ENCODE data around the gene SLC25A33. TPM values are rescaled to one million over a fixed set of nuclear protein-coding genes. Genes with fewer than 3 reads are reported as not detected.
"Not testable (repeated sequence)": the region's sequence is repeated elsewhere in the genome, so short reads cannot be mapped to it uniquely, and the experiment has no call there.

The SLC25A33 gene
- total RNA-seq, 2 donors from 2014 or later: 9.6 to 13.6 TPM

GRCh38 chr1:9558271-9558945, 19.1 kb downstream of the SLC25A33 start:
- peaks cover 62% of the 10 kb centered on the region for H3K36me3 ChIP-seq (ENCODE audit: control insufficient read depth, insufficient read depth, low read length)
- Mint-ChIP-seq H3K4me1 (peaks cover 12% of the 10 kb centered on the region), H3K27ac (no peak overlapping the region), H3K9me3 (no peaks in the 10 kb centered on the region), H3K4me3 (no peak overlapping the region), H3K36me3 (ENCODE audit: low read depth) (peaks cover 55% of the 10 kb centered on the region), H3K27me3 (ENCODE audit: insufficient read depth) (no peaks in the 10 kb centered on the region)
- H3K4me3 ChIP-seq (ENCODE audit: low read length): no peak overlapping the region
- 80 to 89% methylated on average over 6 of the region's 6 CpGs for WGBS, 2 experiments (ENCODE audit: insufficient coverage in 1 of 2, insufficient read length in 1 of 2)
- no peak for DNase-seq
- H3K27me3 ChIP-seq (ENCODE audit: control insufficient read depth, insufficient read depth, low read length, poor library complexity, severe bottlenecking): no peaks in the 10 kb centered on the region
- H3K9me3 ChIP-seq (ENCODE audit: control insufficient read depth, low read length): peaks cover 3% of the 10 kb centered on the region
- no peaks in the 10 kb centered on the region for H3K4me1 ChIP-seq (ENCODE audit: control insufficient read depth, insufficient read depth, low read length)
- no peak overlapping the region for H3K27ac ChIP-seq (ENCODE audit: low read depth, low read length)
- TF ChIP-seq, protein P1, sequence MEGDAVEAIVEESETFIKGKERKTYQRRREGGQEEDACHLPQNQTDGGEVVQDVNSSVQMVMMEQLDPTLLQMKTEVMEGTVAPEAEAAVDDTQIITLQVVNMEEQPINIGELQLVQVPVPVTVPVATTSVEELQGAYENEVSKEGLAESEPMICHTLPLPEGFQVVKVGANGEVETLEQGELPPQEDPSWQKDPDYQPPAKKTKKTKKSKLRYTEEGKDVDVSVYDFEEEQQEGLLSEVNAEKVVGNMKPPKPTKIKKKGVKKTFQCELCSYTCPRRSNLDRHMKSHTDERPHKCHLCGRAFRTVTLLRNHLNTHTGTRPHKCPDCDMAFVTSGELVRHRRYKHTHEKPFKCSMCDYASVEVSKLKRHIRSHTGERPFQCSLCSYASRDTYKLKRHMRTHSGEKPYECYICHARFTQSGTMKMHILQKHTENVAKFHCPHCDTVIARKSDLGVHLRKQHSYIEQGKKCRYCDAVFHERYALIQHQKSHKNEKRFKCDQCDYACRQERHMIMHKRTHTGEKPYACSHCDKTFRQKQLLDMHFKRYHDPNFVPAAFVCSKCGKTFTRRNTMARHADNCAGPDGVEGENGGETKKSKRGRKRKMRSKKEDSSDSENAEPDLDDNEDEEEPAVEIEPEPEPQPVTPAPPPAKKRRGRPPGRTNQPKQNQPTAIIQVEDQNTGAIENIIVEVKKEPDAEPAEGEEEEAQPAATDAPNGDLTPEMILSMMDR (conservative IDR thresholded peaks at IDR 0.05): no peak
- H3K9ac ChIP-seq (ENCODE audit: extremely low read depth, low read length, poor library complexity, severe bottlenecking): no peak overlapping the region

DNA sequence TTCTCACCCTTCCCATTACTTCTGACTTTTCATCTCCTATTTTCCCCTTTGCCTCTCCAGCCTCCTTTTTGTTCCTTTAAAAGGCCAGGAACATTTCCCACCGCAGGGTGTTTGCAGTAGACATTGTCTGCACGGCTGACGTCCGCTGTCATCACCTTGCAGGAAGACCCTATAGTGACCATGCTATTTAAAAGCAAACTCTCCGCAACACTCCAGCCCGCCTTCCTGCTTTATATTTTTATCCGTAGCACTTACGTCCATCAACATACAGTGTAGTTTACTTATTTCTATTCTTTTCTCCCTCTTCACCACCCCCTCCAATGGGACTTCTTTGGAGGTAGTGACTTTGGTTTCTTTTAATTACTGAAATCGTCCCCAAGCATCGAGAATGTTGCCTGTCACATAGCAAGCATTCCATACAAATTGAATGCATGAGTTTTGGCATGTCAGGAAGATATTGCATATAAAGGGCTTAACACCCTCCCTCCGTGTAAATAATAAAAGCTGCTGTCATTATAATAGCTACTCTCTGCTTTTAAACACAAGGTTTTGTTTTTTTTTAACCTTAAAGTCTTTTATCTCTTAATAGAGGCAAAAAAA, 19.8 kb downstream of the SLC25A33 start:
- peaks cover 12% of the 10 kb centered on the region for H3K4me1 Mint-ChIP-seq
- DNase-seq: no peak
- Histone ChIP-seq H3K9ac (ENCODE audit: extremely low read depth, low read length, poor library complexity, severe bottlenecking) (no peak overlapping the region), H3K36me3 (ENCODE audit: control insufficient read depth, insufficient read depth, low read length) (peaks cover 63% of the 10 kb centered on the region), H3K27me3 (ENCODE audit: control insufficient read depth, insufficient read depth, low read length, poor library complexity, severe bottlenecking) (no peaks in the 10 kb centered on the region), H3K4me3 (ENCODE audit: low read length) (no peak overlapping the region), H3K9me3 (ENCODE audit: control insufficient read depth, low read length) (peaks cover 10% of the 10 kb centered on the region), H3K27ac (ENCODE audit: low read depth, low read length) (no peak overlapping the region), H3K4me1 (ENCODE audit: control insufficient read depth, insufficient read depth, low read length) (no peaks in the 10 kb centered on the region)
- TF ChIP-seq, protein P1 (conservative IDR thresholded peaks at IDR 0.05): no peak
- no peak overlapping the region for H3K4me3 Mint-ChIP-seq
- 83 to 88% methylated on average over 6 to 11 of the region's 11 CpGs for WGBS, 2 experiments (ENCODE audit: insufficient coverage in 1 of 2, insufficient read length in 1 of 2)
- H3K27ac Mint-ChIP-seq: no peak overlapping the region
- no peaks in the 10 kb centered on the region for H3K9me3 Mint-ChIP-seq
- H3K27me3 Mint-ChIP-seq (ENCODE audit: insufficient read depth): no peaks in the 10 kb centered on the region
- peaks cover 57% of the 10 kb centered on the region for H3K36me3 Mint-ChIP-seq (ENCODE audit: low read depth)

GRCh38 chr1:9559673-9560072, 20.4 kb downstream of the SLC25A33 start:
- Mint-ChIP-seq H3K4me1 (peaks cover 12% of the 10 kb centered on the region), H3K27me3 (ENCODE audit: insufficient read depth) (no peaks in the 10 kb centered on the region), H3K27ac (no peak overlapping the region), H3K9me3 (no peaks in the 10 kb centered on the region), H3K36me3 (ENCODE audit: low read depth) (peaks cover 61% of the 10 kb centered on the region), H3K4me3 (no peak overlapping the region)
- Histone ChIP-seq H3K27me3 (ENCODE audit: control insufficient read depth, insufficient read depth, low read length, poor library complexity, severe bottlenecking) (no peaks in the 10 kb centered on the region), H3K9ac (ENCODE audit: extremely low read depth, low read length, poor library complexity, severe bottlenecking) (no peak overlapping the region), H3K27ac (ENCODE audit: low read depth, low read length) (no peak overlapping the region), H3K9me3 (ENCODE audit: control insufficient read depth, low read length) (peaks cover 13% of the 10 kb centered on the region), H3K4me3 (ENCODE audit: low read length) (no peak overlapping the region), H3K4me1 (ENCODE audit: control insufficient read depth, insufficient read depth, low read length) (no peaks in the 10 kb centered on the region), H3K36me3 (ENCODE audit: control insufficient read depth, insufficient read depth, low read length) (peaks cover 61% of the 10 kb centered on the region)
- DNase-seq: no peak
- TF ChIP-seq, protein P1 (conservative IDR thresholded peaks at IDR 0.05): no peak
- WGBS, 2 experiments (ENCODE audit: insufficient coverage in 1 of 2, insufficient read length in 1 of 2): 90 to 93% methylated on average over 5 of the region's 5 CpGs

DNA sequence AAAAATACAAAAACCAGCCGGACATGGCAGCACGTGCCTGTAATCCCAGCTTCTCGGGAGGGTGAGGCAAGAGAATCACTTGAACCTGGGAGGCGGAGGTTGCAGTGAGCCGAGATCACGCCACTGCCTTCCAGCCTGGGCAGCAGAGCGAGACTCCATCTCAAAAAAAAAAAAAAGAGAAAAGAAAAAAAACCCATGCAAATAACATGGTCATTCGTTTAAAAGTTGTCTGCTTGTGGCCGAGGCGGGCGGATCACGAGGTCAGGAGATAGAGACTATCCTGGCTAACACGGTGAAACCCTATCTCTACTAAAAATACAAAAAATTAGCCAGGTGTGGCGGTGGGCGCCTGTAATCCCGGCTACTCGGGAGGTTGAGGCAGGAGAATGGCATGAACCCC, 20.8 kb downstream of the SLC25A33 start:
- not testable (repeated sequence) for H3K9me3 Mint-ChIP-seq; H3K27me3 ChIP-seq (ENCODE audit: control insufficient read depth, insufficient read depth, low read length, poor library complexity, severe bottlenecking); H3K4me3 ChIP-seq (ENCODE audit: low read length); H3K27ac ChIP-seq (ENCODE audit: low read depth, low read length); H3K9ac ChIP-seq (ENCODE audit: extremely low read depth, low read length, poor library complexity, severe bottlenecking); H3K27me3 Mint-ChIP-seq (ENCODE audit: insufficient read depth); H3K27ac Mint-ChIP-seq; DNase-seq; H3K4me3 Mint-ChIP-seq; H3K4me1 ChIP-seq (ENCODE audit: control insufficient read depth, insufficient read depth, low read length)
- peaks cover 12% of the 10 kb centered on the region for H3K4me1 Mint-ChIP-seq
- Histone ChIP-seq H3K9me3 (ENCODE audit: control insufficient read depth, low read length) (peaks cover 13% of the 10 kb centered on the region), H3K36me3 (ENCODE audit: control insufficient read depth, insufficient read depth, low read length) (peaks cover 62% of the 10 kb centered on the region)
- peaks cover 61% of the 10 kb centered on the region for H3K36me3 Mint-ChIP-seq (ENCODE audit: low read depth)
- WGBS, 2 experiments (ENCODE audit: insufficient coverage in 1 of 2, insufficient read length in 1 of 2): 87 to 98% methylated on average over 12 to 17 of the region's 17 CpGs
